Naive B cell (primary cell): Measurements from ENCODE around the gene TSPAN10. TPM values are rescaled to one million over a fixed set of nuclear protein-coding genes. Genes with fewer than 3 reads are reported as not detected.

Experiments used
- polyA plus RNA-seq, 6 donors: library from polyadenylated mRNA; unstranded; fragments of 300-500 nt; fragmentation: Illumina TruSeq; gene quantifications; one replicate each; pipeline ENCODE4 v1.2.3, GENCODE V29; 2021; ENCODE audit warnings: low read depth in 6 of 6

The TSPAN10 gene
- polyA plus RNA-seq, 6 donors from 2014 or later: 0.34 to 0.92 (median 0.86) TPM; not detected in 1

Other genes starting within 250 kb of the TSPAN10 start
- under 1 TPM in 1 of 6 donors, not detected in 5; 0.07 TPM for gene BAHCC1, start 241.7 kb upstream of the TSPAN10 start, polyA plus RNA-seq
- 1,000 to 10,000 TPM in 1 of 6 donors, 100 to 1,000 TPM in 5; 664 to 1,094 (median 872) TPM for gene ACTG1, start 124.4 kb upstream of the TSPAN10 start, polyA plus RNA-seq
- under 1 TPM in 5 of 6 donors, not detected in 1; 0.17 to 0.59 (median 0.39) TPM for gene FSCN2, start 108.8 kb upstream of the TSPAN10 start, polyA plus RNA-seq
- gene FAAP100, start 84.8 kb upstream of the TSPAN10 start, polyA plus RNA-seq: 10 to 100 TPM; 12.5 to 31.2 (median 15.1) TPM
- gene NPLOC4, start 84 bp upstream of the TSPAN10 start, polyA plus RNA-seq: 10 to 100 TPM; 49.2 to 76.6 (median 57.7) TPM
- 10 to 100 TPM in 1 of 6 donors, 1 to 10 TPM in 5; 2.1 to 16.1 (median 5.1) TPM for gene PDE6G, start 19.3 kb downstream of the TSPAN10 start, polyA plus RNA-seq
- gene OXLD1, start 29.4 kb downstream of the TSPAN10 start, polyA plus RNA-seq: 10 to 100 TPM; 63.9 to 77.5 (median 69.6) TPM
- 10 to 100 TPM in 4 of 6 donors, 1 to 10 TPM in 2; 3.2 to 29.4 (median 12.3) TPM for gene CCDC137, start 29.5 kb downstream of the TSPAN10 start, polyA plus RNA-seq
- 100 to 1,000 TPM in 1 of 6 donors, 10 to 100 TPM in 5; 32.8 to 101 (median 37.6) TPM for gene ARL16, start 46.6 kb downstream of the TSPAN10 start, polyA plus RNA-seq
- 10 to 100 TPM; 11.3 to 47.6 (median 21.7) TPM for gene HGS, start 46.8 kb downstream of the TSPAN10 start, polyA plus RNA-seq
- gene MRPL12, start 66.2 kb downstream of the TSPAN10 start, polyA plus RNA-seq: 10 to 100 TPM; 33.7 to 51.6 (median 42.3) TPM
- 1 to 10 TPM in 4 of 6 donors, under 1 TPM in 1, not detected in 1; 0.92 to 5.0 (median 2.3) TPM for gene SLC25A10, start 75.1 kb downstream of the TSPAN10 start, polyA plus RNA-seq
- gene GCGR, start 167.0 kb downstream of the TSPAN10 start, polyA plus RNA-seq: not detected
- gene MCRIP1, start 196.1 kb downstream of the TSPAN10 start, polyA plus RNA-seq: 100 to 1,000 TPM in 1 of 6 donors, 10 to 100 TPM in 5; 66.2 to 114 (median 77.4) TPM
- under 1 TPM in 2 of 6 donors, not detected in 4; 0.18 to 0.64 TPM for gene PPP1R27, start 197.9 kb downstream of the TSPAN10 start, polyA plus RNA-seq
- gene P4HB, start 223.3 kb downstream of the TSPAN10 start, polyA plus RNA-seq: 100 to 1,000 TPM; 139 to 192 (median 158) TPM
- gene ARHGDIA, start 234.1 kb downstream of the TSPAN10 start, polyA plus RNA-seq: 100 to 1,000 TPM in 1 of 6 donors, 10 to 100 TPM in 5; 42.9 to 116 (median 78.3) TPM